MM.1S (cell line): ENCODE measurements around the gene SORL1.

Source experiments
- DNase-seq: peaks from one replicate; pipeline ENCODE4 v3.0.0-alpha.2; 2015
- H2AFZ ChIP-seq: fragments of 300-600 bp; sonication (generic); 2 replicates; pipeline ENCODE4 v1.6.0; 2016; ENCODE audit warnings: antibody characterized with exemption, low read length
- H3F3A ChIP-seq: fragments of 300-600 bp; sonication (generic); 2 replicates; pipeline ENCODE4 v1.6.1; 2016; ENCODE audit warnings: mild to moderate bottlenecking, antibody characterized with exemption, low read length, moderate library complexity, mixed read lengths; ENCODE audit not compliant: insufficient read depth
- H3K27ac ChIP-seq: fragments of 300-600 bp; sonication (generic); 2 replicates; pipeline ENCODE4 v1.5.1; 2016; ENCODE audit warnings: mild to moderate bottlenecking, low read length
- H3K27me3 ChIP-seq: fragments of 300-600 bp; sonication (generic); replicated peaks from 2 replicates; pipeline ENCODE4 v1.6.0; 2016; ENCODE audit warnings: low read length; ENCODE audit not compliant: insufficient read depth
- H3K36me3 ChIP-seq: fragments of 300-600 bp; sonication (generic); replicated peaks from 2 replicates; pipeline ENCODE4 v1.6.1; 2016; ENCODE audit warnings: mild to moderate bottlenecking, low read length, mixed read lengths; ENCODE audit not compliant: insufficient read depth
- H3K4me1 ChIP-seq: fragments of 300-600 bp; sonication (generic); 2 replicates; pipeline ENCODE4 v1.6.1; 2016; ENCODE audit warnings: low read length, mixed read lengths
- H3K4me2 ChIP-seq: fragments of 300-600 bp; sonication (generic); 2 replicates; pipeline ENCODE4 v1.6.0; 2016; ENCODE audit warnings: low read depth, low read length
- H3K4me3 ChIP-seq: fragments of 300-600 bp; sonication (generic); 2 replicates; pipeline ENCODE4 v1.5.1; 2016; ENCODE audit warnings: low read length, mixed read lengths
- H3K79me2 ChIP-seq: fragments of 300-600 bp; sonication (generic); 2 replicates; pipeline ENCODE4 v1.6.1; 2016; ENCODE audit warnings: mixed run types, low read length, mixed read lengths
- H3K9ac ChIP-seq: fragments of 300-600 bp; sonication (generic); 2 replicates; pipeline ENCODE4 v1.6.1; 2016; ENCODE audit warnings: low read length, mixed read lengths
- H3K9me2 ChIP-seq: fragments of 300-600 bp; sonication (generic); replicated peaks from 2 replicates; pipeline ENCODE4 v1.6.1; 2016; ENCODE audit warnings: mild to moderate bottlenecking, low read length, mixed read lengths; ENCODE audit not compliant: insufficient read depth
- H3K9me3 ChIP-seq: fragments of 300-600 bp; sonication (generic); replicated peaks from 2 replicates; pipeline ENCODE4 v1.6.1; 2016; ENCODE audit warnings: mild to moderate bottlenecking, low read length, mixed read lengths; ENCODE audit not compliant: insufficient read depth
- H4K20me1 ChIP-seq: fragments of 300-600 bp; sonication (generic); 2 replicates; pipeline ENCODE4 v1.6.1; 2016; ENCODE audit warnings: mild to moderate bottlenecking, low read length, moderate library complexity, mixed read lengths; ENCODE audit not compliant: insufficient read depth
- EZH2 ChIP-seq: fragments of 300-600 bp; sonication (generic); optimal IDR thresholded peaks from 2 replicates; pipeline ENCODE3; 2017; ENCODE audit warnings: low read depth, mild to moderate bottlenecking, antibody characterized with exemption, low read length, mixed read lengths
- EZH2phosphoT487 ChIP-seq: fragments of 300-600 bp; sonication (generic); IDR thresholded peaks from 2 replicates; pipeline ENCODE4 v1.6.1; 2018; ENCODE audit warnings: antibody characterized with exemption, low read length
- TF ChIP-seq, protein P1 (sequence below): fragments of 300-600 bp; sonication (generic); IDR thresholded peaks from 2 replicates; pipeline ENCODE4 v1.5.1; 2016; ENCODE audit warnings: antibody characterized with exemption, low read length, mixed read lengths

The SORL1 gene

GRCh38 chr11:121645001-121645400 lies 192.9 kb downstream of the SORL1 start:
- H2AFZ ChIP-seq, result no peak overlapping the region
- TF ChIP-seq, protein P1, sequence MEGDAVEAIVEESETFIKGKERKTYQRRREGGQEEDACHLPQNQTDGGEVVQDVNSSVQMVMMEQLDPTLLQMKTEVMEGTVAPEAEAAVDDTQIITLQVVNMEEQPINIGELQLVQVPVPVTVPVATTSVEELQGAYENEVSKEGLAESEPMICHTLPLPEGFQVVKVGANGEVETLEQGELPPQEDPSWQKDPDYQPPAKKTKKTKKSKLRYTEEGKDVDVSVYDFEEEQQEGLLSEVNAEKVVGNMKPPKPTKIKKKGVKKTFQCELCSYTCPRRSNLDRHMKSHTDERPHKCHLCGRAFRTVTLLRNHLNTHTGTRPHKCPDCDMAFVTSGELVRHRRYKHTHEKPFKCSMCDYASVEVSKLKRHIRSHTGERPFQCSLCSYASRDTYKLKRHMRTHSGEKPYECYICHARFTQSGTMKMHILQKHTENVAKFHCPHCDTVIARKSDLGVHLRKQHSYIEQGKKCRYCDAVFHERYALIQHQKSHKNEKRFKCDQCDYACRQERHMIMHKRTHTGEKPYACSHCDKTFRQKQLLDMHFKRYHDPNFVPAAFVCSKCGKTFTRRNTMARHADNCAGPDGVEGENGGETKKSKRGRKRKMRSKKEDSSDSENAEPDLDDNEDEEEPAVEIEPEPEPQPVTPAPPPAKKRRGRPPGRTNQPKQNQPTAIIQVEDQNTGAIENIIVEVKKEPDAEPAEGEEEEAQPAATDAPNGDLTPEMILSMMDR, result no peak
- no peak for TF ChIP-seq EZH2phosphoT487
- no peak for TF ChIP-seq EZH2
- H3K4me2 ChIP-seq, result no peak overlapping the region
- H3K36me3 ChIP-seq, result no peaks in the 10 kb centered on the region
- no peaks in the 10 kb centered on the region for H3F3A ChIP-seq
- no peaks in the 10 kb centered on the region for H3K9me2 ChIP-seq
- H3K9ac ChIP-seq, result no peak overlapping the region
- H3K27me3 ChIP-seq, result no peaks in the 10 kb centered on the region
- DNase-seq, result no peak
- no peaks in the 10 kb centered on the region for H3K4me1 ChIP-seq
- H3K27ac ChIP-seq, result no peak overlapping the region
- H4K20me1 ChIP-seq, result no peaks in the 10 kb centered on the region
- no peaks in the 10 kb centered on the region for H3K9me3 ChIP-seq
- H3K4me3 ChIP-seq, result no peak overlapping the region
- H3K79me2 ChIP-seq, result no peaks in the 10 kb centered on the region

DNA sequence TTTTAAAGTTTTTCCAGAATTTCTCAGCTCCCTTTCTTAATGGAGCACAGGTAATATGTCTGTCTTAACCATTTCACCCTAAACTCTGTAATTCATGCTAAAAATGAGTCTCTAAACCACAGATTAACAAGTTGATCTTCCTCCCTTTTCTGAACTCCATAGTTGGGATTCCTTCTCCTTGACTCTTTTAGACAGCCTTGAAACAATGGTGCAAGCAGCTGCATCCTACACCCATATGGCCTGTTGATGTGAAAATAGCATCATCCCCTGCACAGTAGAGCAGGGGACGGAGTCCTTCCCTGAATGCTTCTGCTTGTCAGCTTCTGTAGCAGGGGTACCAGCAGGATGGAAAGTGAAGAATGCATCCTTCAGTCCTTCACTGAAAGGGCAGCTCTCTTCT lies 193.5 kb downstream of the SORL1 start:
- no peaks in the 10 kb centered on the region for H3K27me3 ChIP-seq
- no peaks in the 10 kb centered on the region for H3F3A ChIP-seq
- no peaks in the 10 kb centered on the region for H3K9me2 ChIP-seq
- no peak overlapping the region for H3K9ac ChIP-seq
- H3K4me1 ChIP-seq, result no peaks in the 10 kb centered on the region
- no peak for TF ChIP-seq EZH2phosphoT487
- TF ChIP-seq, protein P1, result no peak
- TF ChIP-seq EZH2, result no peak
- H3K27ac ChIP-seq, result no peak overlapping the region
- H3K4me2 ChIP-seq, result no peak overlapping the region
- H3K9me3 ChIP-seq, result no peaks in the 10 kb centered on the region
- H3K4me3 ChIP-seq, result no peak overlapping the region
- H4K20me1 ChIP-seq, result no peaks in the 10 kb centered on the region
- H3K79me2 ChIP-seq, result no peaks in the 10 kb centered on the region
- H2AFZ ChIP-seq, result no peak overlapping the region
- H3K36me3 ChIP-seq, result no peaks in the 10 kb centered on the region
- DNase-seq, result no peak

DNA sequence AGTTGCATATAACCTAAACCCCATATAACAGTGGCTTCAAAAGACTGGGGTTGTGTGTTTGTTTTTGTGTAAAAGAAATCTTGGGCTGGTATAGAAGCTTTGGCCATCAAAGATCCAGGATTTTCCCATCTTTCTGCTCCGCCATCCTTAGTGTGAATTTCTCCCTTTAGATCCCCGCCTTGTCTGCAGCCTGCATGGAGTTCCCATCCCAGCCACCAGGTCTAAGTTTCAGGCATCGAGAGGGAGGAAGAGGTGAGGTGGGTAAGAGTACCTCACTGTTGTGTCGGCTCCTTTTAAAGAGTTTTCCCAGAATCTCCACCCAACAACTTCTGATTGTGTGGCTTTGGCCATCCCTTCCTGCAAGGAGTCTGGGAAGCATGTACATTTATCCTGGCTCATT lies 196.2 kb downstream of the SORL1 start:
- Histone ChIP-seq H3K4me2 (no peak overlapping the region), H3K79me2 (no peaks in the 10 kb centered on the region), H3F3A (no peaks in the 10 kb centered on the region), H4K20me1 (no peaks in the 10 kb centered on the region), H3K36me3 (no peaks in the 10 kb centered on the region), H3K4me3 (no peak overlapping the region), H3K27ac (no peak overlapping the region), H3K9ac (no peak overlapping the region), H2AFZ (no peak overlapping the region), H3K27me3 (no peaks in the 10 kb centered on the region), H3K9me2 (no peaks in the 10 kb centered on the region), H3K9me3 (no peaks in the 10 kb centered on the region), H3K4me1 (peaks cover 6% of the 10 kb centered on the region; the same call in 1 of the 2 replicates)
- DNase-seq, result no peak
- TF ChIP-seq EZH2phosphoT487 (no peak), EZH2 (no peak)
- TF ChIP-seq, protein P1, result no peak
